ENCODE results near the gene BICC1. TPM values are rescaled to one million over a fixed set of nuclear protein-coding genes. Genes with fewer than 3 reads are reported as not detected.

Gene BICC1
- total and polyA plus RNA-seq, 2 donors (not counting 3 experiments of a cell fraction or from before 2014, with no cell fraction given) = 0.06 to 0.29 TPM

GRCh38 chr10:58779594-58779993 lies 266.9 kb downstream of the BICC1 start:
- H3K36me3 ChIP-seq (ENCODE audit: control insufficient read depth in 2 of 2, extremely low read depth in 1 of 2, insufficient read depth in 2 of 2, low read length in 2 of 2) = no peaks in the 10 kb centered on the region
- no peak overlapping the region for H3K4me2 ChIP-seq (ENCODE audit: insufficient read depth, low read length)
- no peaks in the 10 kb centered on the region for H3K27me3 ChIP-seq (ENCODE audit: control insufficient read depth in 2 of 2, insufficient read depth in 2 of 2, low read length in 2 of 2)
- intact Hi-C loops (cut with micrococcal nuclease) (no loop called here), dilution Hi-C loops (cut with MboI; ENCODE audit: extremely low pct_ligation_motif_present, low sequenced_read_pairs) (no loop called here)
- CTCF ChIA-PET = no interaction called here
- no peaks in the 10 kb centered on the region for H3K9me3 ChIP-seq (replicated peaks; ENCODE audit: control insufficient read depth, insufficient read depth, low read length)
- no peaks in the 10 kb centered on the region for H3K9me1 ChIP-seq (replicated peaks; ENCODE audit: control insufficient read depth, extremely low read depth, insufficient read depth, low read length)
- FAIRE-seq (no peak), DNase-seq (ENCODE audit: low read depth, low spot score) (no peak)
- no peaks in the 10 kb centered on the region for H4K20me1 ChIP-seq (replicated peaks; ENCODE audit: control insufficient read depth, extremely low read depth, insufficient read depth, low read length)
- no peak for TF ChIP-seq GATA2 (IDR thresholded peaks at IDR 0.05; ENCODE audit: insufficient read depth, insufficient read length, low read depth, low read length)
- TF ChIP-seq EZH2 (IDR thresholded peaks at IDR 0.05; ENCODE audit: borderline replicate concordance, low read depth, low read length, severe bottlenecking) = no peak
- no peak for TF ChIP-seq MAX (IDR thresholded peaks at IDR 0.05; ENCODE audit: insufficient read depth, insufficient read length)
- no peak for TF ChIP-seq MYC (IDR thresholded peaks at IDR 0.05; ENCODE audit: low read depth, low read length)
- TF ChIP-seq CTCF (IDR thresholded peaks at IDR 0.05; ENCODE audit: extremely low read depth in 1 of 2, insufficient read depth in 1 of 2, low read depth in 1 of 2, low read length in 2 of 2) = no peak
- TF ChIP-seq JUN (IDR thresholded peaks at IDR 0.05; ENCODE audit: borderline replicate concordance, insufficient read depth, insufficient read length, low read depth) = no peak
- POLR2A ChIA-PET = no interaction called here
- H3K4me1 ChIP-seq (ENCODE audit: control insufficient read depth, extremely low read depth, insufficient read depth, low read length) = no peaks in the 10 kb centered on the region
- no peaks in the 10 kb centered on the region for H3K79me2 ChIP-seq (ENCODE audit: control insufficient read depth, insufficient read depth, low read length)
- H3K27ac ChIP-seq (ENCODE audit: insufficient read depth, low read depth, low read length) = no peak overlapping the region
- BruUV-seq (replicated peaks) = no TSS peak
- H2AFZ ChIP-seq (ENCODE audit: low read depth, low read length) = no peak overlapping the region
- no peak overlapping the region for H3K9ac ChIP-seq (replicated peaks; ENCODE audit: extremely low read depth, insufficient read depth, low read length)
- H3K4me3 ChIP-seq (replicated peaks in 1 of 3; ENCODE audit: insufficient read depth in 1 of 3, low read depth in 1 of 3, low read length in 3 of 3) = no peak overlapping the region
